ENCODE measurements around the gene DYNLT1.

Gene DYNLT1

DNA sequence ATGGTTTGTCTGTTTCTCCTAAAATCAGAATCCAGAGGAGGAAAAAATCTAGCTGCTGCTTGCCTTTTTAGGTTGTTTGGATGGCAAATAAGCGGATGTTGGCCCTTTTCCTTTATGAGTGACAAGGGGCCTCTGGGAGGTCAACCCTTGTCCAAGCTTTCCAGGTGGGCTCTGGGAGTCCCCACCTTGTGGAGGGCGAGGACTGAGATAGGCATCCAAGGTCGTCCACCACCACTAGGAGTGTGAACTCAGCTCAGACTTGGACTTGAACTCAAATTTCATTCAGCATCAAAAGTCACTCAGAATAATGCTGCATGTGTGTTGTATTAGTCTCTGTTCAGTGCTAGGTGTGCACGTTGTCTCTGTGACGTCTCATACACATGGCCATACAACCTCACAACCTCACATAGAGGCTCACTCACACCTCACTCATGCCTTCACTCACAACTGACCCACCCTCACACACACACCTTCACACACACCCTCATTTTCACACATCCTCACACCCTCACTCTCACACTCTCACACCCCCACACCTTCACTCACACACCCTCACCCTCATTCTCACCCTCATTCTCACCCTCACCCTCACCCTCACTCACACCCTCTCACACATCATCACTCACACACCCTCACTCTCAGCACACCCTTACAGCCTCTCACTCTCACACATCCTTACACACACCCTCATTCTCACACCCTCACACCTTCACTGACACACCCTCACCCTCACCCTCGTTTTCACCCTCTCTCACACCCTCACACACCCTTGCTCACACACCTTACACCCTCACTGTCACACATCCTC is 18.0 kb downstream of the DYNLT1 start:
- DNase-seq (ENCODE audit: low read depth) = no peak
- in situ Hi-C loops (cut with HindIII; ENCODE audit: low sequenced_read_pairs) = no loop called here
- TF ChIP-seq, protein P1, sequence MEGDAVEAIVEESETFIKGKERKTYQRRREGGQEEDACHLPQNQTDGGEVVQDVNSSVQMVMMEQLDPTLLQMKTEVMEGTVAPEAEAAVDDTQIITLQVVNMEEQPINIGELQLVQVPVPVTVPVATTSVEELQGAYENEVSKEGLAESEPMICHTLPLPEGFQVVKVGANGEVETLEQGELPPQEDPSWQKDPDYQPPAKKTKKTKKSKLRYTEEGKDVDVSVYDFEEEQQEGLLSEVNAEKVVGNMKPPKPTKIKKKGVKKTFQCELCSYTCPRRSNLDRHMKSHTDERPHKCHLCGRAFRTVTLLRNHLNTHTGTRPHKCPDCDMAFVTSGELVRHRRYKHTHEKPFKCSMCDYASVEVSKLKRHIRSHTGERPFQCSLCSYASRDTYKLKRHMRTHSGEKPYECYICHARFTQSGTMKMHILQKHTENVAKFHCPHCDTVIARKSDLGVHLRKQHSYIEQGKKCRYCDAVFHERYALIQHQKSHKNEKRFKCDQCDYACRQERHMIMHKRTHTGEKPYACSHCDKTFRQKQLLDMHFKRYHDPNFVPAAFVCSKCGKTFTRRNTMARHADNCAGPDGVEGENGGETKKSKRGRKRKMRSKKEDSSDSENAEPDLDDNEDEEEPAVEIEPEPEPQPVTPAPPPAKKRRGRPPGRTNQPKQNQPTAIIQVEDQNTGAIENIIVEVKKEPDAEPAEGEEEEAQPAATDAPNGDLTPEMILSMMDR (IDR thresholded peaks at IDR 0.05; ENCODE audit: low read depth, low read length, missing control alignments) = no peak
- H3K4me3 ChIP-seq (ENCODE audit: low read depth, low read length) = no peak overlapping the region

DNA sequence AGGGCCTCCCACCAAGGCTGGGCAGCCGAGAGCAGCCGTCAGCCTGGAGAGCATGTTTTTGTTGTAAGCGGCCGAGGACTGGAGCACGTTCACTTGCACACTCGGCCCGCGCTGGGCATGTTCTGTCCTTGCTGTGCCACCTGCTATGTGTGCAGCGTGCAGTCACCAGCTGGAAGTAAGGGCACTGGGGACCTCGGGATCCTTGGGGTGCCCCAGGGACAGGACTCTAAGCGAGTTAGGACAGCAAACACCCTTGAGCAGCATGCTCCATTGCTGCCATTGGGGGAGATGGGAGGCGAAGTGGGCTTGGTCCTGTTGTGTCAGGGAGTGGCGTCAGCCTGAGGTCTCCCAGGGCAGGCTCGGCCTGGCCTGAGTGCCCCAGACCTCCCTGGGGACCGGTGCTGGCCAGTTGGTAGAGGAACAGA is 18.6 kb downstream of the DYNLT1 start:
- in situ Hi-C loops (cut with HindIII; ENCODE audit: low sequenced_read_pairs) = no loop called here
- no peak overlapping the region for H3K4me3 ChIP-seq (ENCODE audit: low read depth, low read length)
- TF ChIP-seq, protein P1 (IDR thresholded peaks at IDR 0.05; ENCODE audit: low read depth, low read length, missing control alignments) = no peak
- no peak for DNase-seq (ENCODE audit: low read depth)

DNA sequence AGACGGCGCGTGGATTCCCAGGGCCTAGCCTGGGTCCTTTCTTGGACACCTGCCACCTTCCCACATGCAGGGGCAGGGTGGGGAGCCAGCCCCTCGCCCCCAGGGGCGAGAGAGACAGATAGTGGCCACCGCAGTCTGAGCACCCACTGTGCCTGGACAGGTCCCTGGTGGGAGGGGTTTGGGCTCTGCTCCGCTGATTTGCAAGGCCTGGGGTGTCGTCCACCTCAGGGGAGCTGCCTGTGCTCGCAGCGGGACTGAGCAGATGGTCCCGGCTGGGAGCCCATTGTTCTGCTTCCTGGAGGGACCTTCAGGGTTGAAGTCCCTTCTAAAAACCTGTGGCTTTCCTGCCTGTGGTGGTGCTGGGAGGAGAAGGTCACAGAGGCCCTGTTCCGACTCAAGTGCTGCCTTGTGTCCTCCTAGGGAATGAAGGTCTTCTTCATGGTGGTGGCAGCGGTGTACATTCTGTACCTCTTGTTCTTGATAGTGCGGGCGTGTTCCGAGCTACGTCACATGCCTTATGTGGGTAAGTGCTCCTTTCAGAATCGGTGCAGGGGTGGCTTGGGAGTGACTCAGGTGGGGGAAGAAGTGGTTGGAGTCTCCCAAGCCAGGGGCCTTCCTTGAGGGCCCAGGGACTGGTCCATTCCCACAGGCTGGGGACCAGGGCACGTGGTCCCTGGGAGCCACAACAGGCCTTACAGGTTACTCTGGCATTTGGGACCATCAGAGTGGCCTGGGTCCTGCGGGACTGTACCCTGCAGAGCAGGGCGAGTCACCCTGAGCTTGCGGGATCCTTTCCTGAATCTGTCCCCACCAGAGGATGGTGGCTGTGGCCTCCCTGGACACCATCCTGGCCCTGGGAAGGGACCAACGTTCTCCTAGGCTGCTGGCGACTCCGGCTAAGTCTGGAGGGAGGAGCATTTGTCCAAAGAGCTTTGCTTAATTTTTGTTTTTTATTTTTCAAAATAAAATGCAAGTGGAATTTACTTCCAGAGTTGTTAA is 19.6 kb downstream of the DYNLT1 start:
- DNase-seq (ENCODE audit: low read depth) = no peak
- in situ Hi-C loops (cut with HindIII; ENCODE audit: low sequenced_read_pairs) = no loop called here
- H3K4me3 ChIP-seq (ENCODE audit: low read depth, low read length) = no peak overlapping the region
- TF ChIP-seq, protein P1 (IDR thresholded peaks at IDR 0.05; ENCODE audit: low read depth, low read length, missing control alignments) = no peak

DNA sequence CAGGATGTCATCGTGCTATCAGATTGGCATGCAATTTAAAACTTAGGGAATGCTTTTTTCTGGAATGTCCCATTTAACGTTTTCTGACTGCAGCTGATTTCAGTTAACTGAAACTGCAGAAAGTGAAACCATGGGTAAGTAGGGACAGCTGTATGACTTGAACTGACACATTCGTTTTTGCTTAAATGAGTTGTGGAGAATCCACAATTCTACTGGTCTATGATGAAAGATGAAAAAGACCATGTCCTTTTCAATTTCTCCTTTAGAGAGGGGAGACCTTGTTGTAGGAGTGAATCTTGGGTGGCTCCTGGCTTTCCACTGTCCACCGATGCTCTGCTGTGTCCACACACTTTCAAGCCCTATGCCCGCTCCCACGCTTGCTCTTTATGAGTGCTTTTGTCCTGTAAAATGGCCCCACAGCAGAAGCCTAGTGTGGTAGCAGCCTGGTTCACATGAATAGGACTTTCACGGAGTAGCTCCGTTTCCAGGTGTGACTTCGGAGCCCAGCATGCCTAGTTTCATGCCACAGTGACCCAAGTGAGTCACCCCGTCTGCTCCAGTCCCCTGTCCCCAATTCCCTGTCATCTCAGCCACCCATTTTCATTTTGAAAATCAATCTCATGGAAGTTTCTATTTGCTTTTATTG is 21.9 kb downstream of the DYNLT1 start:
- TF ChIP-seq, protein P1 (IDR thresholded peaks at IDR 0.05; ENCODE audit: low read depth, low read length, missing control alignments) = no peak
- DNase-seq (ENCODE audit: low read depth) = no peak
- in situ Hi-C loops (cut with HindIII; ENCODE audit: low sequenced_read_pairs) = no loop called here
- H3K4me3 ChIP-seq (ENCODE audit: low read depth, low read length) = no peak overlapping the region

DNA sequence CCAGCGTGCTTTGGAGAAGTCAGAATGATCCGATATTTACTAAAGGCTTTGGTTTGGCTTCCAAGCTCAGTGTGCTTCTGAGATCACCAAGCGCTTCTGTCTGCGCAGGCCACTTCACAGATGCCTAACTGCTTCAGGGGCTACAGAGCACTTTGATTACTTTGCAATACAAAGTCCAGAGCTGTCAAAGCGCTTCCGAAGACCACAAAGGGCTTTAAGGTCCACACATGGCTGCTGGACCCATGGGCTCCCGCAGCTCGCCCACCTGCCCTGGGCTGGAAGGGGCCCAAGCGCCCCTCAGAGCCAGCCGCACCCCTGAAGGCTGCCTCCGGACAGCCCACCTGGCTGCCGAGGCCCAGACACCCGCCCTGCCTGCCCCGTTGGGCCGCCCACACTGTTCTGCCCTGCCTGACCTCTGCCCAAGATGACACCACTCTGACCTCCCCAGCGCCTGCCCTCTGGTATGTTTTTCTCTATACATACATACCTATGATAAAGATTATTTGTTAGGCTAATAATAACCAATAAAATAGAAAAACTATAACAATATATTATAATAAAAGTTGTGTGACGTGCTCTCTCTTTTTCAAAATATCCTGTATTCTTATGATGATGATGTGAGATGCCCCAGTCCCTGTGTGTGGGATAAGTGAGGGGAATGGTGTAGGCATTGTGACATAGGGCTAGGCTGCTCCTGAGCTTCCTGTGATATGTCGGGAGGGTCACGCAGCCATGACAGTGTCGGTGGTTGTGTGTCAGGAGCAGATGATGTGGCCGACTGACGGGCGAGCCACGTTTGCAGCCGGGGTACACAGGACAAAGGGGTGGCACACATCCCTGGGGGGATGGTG is 22.6 kb downstream of the DYNLT1 start:
- in situ Hi-C loops (cut with HindIII; ENCODE audit: low sequenced_read_pairs) = no loop called here
- TF ChIP-seq, protein P1 (IDR thresholded peaks at IDR 0.05; ENCODE audit: low read depth, low read length, missing control alignments) = no peak
- H3K4me3 ChIP-seq (ENCODE audit: low read depth, low read length) = no peak overlapping the region
- DNase-seq (ENCODE audit: low read depth) = no peak

Measured in astrocyte of the cerebellum (primary cell).